SK-N-SH treated with all-trans-retinoic acid at 6 μM for 48 hours (cell line): ENCODE data around the gene AP4S1.

Source experiments
- GLIS3 ChIP-seq: fragments of 250-450 bp; sonication (Bioruptor Pico); IDR thresholded peaks from 2 replicates; pipeline ENCODE4 v1.5.0; 2020; ENCODE audit warnings: mild to moderate bottlenecking, moderate library complexity
- SNAI2 ChIP-seq: fragments of 250-450 bp; sonication (Bioruptor Pico); IDR thresholded peaks from 2 replicates; pipeline ENCODE4 v1.5.0; 2020; ENCODE audit warnings: mild to moderate bottlenecking, moderate library complexity
- ZFP3 ChIP-seq: fragments of 250-450 bp; sonication (Bioruptor Pico); IDR thresholded peaks from 2 replicates; pipeline ENCODE4 v1.5.0; 2020; ENCODE audit warnings: mild to moderate bottlenecking, moderate library complexity
- ZFP30 ChIP-seq: fragments of 450-650 bp; formaldehyde crosslinking; IDR thresholded peaks from 2 replicates; pipeline ENCODE4 v1.5.0; 2022; ENCODE audit warnings: mild to moderate bottlenecking, moderate library complexity
- ZNF565 ChIP-seq: fragments of 450-650 bp; formaldehyde crosslinking; conservative IDR thresholded peaks from 2 replicates; pipeline ENCODE4 v1.5.0; 2020; ENCODE audit warnings: low read depth, mild to moderate bottlenecking, moderate library complexity
- ZNF8 ChIP-seq: fragments of 450-650 bp; formaldehyde crosslinking; IDR thresholded peaks from 2 replicates; pipeline ENCODE4 v1.5.0; 2020; ENCODE audit warnings: mild to moderate bottlenecking, moderate library complexity
- TF ChIP-seq, protein P1 (sequence below): fragments of 250-450 bp; sonication (Bioruptor Pico); IDR thresholded peaks from 2 replicates; pipeline ENCODE4 v1.5.1; 2020; ENCODE audit warnings: low read depth, mild to moderate bottlenecking, moderate library complexity

GRCh38 chr14:31003284-31003683 is 22.2 kb upstream of the AP4S1 start:
- TF ChIP-seq ZFP3 (no peak), ZNF565 (no peak), ZFP30 (CRISPR knock-in tag) (no peak), ZNF8 (CRISPR knock-in tag) (no peak), GLIS3 (CRISPR knock-in tag) (no peak), SNAI2 (CRISPR knock-in tag) (no peak)
- TF ChIP-seq, protein P1, sequence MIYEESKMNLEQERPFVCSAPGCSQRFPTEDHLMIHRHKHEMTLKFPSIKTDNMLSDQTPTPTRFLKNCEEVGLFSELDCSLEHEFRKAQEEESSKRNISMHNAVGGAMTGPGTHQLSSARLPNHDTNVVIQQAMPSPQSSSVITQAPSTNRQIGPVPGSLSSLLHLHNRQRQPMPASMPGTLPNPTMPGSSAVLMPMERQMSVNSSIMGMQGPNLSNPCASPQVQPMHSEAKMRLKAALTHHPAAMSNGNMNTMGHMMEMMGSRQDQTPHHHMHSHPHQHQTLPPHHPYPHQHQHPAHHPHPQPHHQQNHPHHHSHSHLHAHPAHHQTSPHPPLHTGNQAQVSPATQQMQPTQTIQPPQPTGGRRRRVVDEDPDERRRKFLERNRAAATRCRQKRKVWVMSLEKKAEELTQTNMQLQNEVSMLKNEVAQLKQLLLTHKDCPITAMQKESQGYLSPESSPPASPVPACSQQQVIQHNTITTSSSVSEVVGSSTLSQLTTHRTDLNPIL (CRISPR knock-in tag), result no peak
